ENCODE measurements around the gene SFTPA2. TPM values are rescaled to one million over a fixed set of nuclear protein-coding genes. Genes with fewer than 3 reads are reported as not detected.
"Not testable (repeated sequence)": the region's sequence is repeated elsewhere in the genome, so short reads cannot be mapped to it uniquely, and the experiment has no call there.

The SFTPA2 gene
- total RNA-seq, 1 donor from 2014 or later, result not detected

DNA sequence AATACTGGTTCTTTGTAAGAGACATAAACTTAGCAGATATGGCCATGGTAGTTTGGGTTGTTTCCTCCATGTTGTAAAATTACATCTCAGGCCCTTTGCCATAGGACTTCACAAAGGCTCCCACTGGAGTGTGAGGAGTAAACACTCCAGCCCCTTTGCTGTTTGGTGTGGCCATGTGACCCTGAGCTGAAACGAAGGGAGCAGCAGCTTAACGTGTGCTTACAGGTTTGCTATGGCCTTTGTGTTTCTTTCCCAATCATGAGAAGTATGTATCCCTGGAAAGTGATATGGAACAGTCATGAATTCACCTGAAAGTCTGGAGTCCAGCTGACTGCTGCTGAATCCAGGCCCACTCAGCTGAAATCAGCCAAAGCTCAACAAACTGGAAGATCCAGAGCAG is 26.7 kb upstream of the SFTPA2 start:
- Mint-ChIP-seq H3K27me3 (ENCODE audit: low read depth) (peaks cover 57% of the 10 kb centered on the region), H3K27ac (ENCODE audit: unreplicated experiment) (no peak overlapping the region), H3K4me3 (ENCODE audit: unreplicated experiment) (no peak overlapping the region), H3K9me3 (ENCODE audit: low read depth) (no peaks in the 10 kb centered on the region), H3K4me1 (ENCODE audit: low read depth) (no peaks in the 10 kb centered on the region), H3K36me3 (ENCODE audit: low read depth) (peaks cover 3% of the 10 kb centered on the region)
- DNase-seq (ENCODE audit: low spot score), result no peak
- TF ChIP-seq, protein P1, sequence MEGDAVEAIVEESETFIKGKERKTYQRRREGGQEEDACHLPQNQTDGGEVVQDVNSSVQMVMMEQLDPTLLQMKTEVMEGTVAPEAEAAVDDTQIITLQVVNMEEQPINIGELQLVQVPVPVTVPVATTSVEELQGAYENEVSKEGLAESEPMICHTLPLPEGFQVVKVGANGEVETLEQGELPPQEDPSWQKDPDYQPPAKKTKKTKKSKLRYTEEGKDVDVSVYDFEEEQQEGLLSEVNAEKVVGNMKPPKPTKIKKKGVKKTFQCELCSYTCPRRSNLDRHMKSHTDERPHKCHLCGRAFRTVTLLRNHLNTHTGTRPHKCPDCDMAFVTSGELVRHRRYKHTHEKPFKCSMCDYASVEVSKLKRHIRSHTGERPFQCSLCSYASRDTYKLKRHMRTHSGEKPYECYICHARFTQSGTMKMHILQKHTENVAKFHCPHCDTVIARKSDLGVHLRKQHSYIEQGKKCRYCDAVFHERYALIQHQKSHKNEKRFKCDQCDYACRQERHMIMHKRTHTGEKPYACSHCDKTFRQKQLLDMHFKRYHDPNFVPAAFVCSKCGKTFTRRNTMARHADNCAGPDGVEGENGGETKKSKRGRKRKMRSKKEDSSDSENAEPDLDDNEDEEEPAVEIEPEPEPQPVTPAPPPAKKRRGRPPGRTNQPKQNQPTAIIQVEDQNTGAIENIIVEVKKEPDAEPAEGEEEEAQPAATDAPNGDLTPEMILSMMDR (IDR thresholded peaks at IDR 0.05), result no peak

DNA sequence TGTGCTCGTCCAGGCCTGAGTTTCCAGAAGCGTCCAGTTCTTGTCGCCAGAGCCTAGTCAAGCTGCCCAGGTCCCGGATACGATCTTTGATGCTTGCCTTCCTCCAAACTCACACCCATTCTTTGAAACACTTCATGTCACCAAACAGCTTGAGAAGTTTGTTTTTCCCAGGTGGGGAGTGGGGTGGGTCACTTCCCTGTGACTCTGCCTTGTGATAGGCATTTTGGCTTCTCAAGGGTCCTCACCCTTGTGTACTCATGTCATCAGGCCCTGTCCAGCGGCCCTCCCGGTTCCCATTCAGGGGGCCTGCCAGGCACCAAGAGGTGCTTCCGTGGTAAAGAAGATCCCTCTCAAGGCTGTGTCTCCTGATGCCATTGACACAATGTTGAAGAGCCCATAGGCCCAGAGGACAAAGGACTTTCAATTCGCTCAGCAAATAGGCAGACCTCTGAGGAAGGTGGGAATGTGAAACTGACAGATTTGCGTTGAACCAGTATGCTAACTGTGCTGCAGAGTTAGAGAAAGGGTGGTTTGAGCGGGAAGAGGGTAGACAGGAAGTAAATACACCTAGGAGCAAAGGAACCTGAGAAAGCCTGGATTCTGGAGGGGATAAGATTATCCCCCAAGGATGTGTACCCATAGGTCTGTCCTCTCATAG is 25.8 kb upstream of the SFTPA2 start:
- no peaks in the 10 kb centered on the region for H3K4me1 Mint-ChIP-seq (ENCODE audit: low read depth)
- no peak for DNase-seq (ENCODE audit: low spot score)
- TF ChIP-seq, protein P1 (IDR thresholded peaks at IDR 0.05), result no peak
- peaks cover 51% of the 10 kb centered on the region for H3K27me3 Mint-ChIP-seq (ENCODE audit: low read depth)
- H3K9me3 Mint-ChIP-seq (ENCODE audit: low read depth), result no peaks in the 10 kb centered on the region
- H3K36me3 Mint-ChIP-seq (ENCODE audit: low read depth), result peaks cover 2% of the 10 kb centered on the region
- no peak overlapping the region for H3K4me3 Mint-ChIP-seq (ENCODE audit: unreplicated experiment)
- H3K27ac Mint-ChIP-seq (ENCODE audit: unreplicated experiment), result no peak overlapping the region

DNA sequence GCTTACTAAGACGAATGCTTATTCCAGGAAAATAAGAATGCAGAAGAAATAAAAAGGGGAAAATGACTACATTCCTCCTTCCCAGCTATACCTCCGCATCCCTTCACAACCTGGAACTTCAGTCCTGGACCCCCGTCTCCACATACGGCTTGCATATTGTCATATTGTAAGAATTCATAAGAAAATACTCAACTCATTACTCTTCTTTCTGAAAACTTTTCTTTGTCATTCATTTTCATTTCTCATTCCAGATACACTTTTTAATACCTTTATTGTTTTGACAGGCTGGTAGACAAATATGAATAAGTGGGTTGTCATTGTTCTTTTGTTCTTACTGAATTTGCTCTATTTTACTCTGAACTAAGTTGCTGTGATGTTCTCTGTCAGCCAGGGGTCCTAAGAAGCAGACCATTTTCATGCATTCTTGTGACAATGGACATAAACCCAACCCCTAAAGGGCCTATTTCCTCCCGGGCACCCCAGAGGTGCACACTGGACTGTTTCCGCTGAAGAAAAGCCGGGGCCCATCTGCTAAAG is 23.3 kb upstream of the SFTPA2 start:
- no peaks in the 10 kb centered on the region for H3K4me1 Mint-ChIP-seq (ENCODE audit: low read depth)
- no peak for DNase-seq (ENCODE audit: low spot score)
- TF ChIP-seq, protein P1 (IDR thresholded peaks at IDR 0.05), result no peak
- peaks cover 5% of the 10 kb centered on the region for H3K9me3 Mint-ChIP-seq (ENCODE audit: low read depth)
- peaks cover 40% of the 10 kb centered on the region for H3K27me3 Mint-ChIP-seq (ENCODE audit: low read depth)
- no peaks in the 10 kb centered on the region for H3K36me3 Mint-ChIP-seq (ENCODE audit: low read depth)
- H3K27ac Mint-ChIP-seq (ENCODE audit: unreplicated experiment), result no peak overlapping the region
- no peak overlapping the region for H3K4me3 Mint-ChIP-seq (ENCODE audit: unreplicated experiment)

DNA sequence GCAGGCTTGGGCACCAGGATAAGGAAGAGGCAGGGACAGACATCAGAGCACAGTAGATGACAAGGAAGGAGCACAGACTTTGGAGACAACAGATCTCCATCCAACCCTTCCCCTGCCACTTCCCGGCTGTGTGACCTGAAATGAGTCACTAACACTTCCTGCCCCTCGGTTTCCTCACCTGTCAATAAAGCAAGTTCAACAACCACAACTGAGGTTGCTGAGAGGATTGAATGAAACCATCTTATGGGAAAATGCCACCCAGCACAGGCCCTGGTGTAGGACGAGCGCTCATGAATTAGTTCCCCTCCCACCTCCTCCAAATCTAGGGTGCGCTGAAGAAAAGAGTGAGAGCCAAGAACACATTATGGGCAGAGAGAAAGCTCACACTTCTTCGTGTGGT is 22.7 kb upstream of the SFTPA2 start:
- peaks cover 38% of the 10 kb centered on the region for H3K27me3 Mint-ChIP-seq (ENCODE audit: low read depth)
- not testable (repeated sequence) for H3K4me1 Mint-ChIP-seq (ENCODE audit: low read depth); DNase-seq (ENCODE audit: low spot score); H3K9me3 Mint-ChIP-seq (ENCODE audit: low read depth); H3K4me3 Mint-ChIP-seq (ENCODE audit: unreplicated experiment); H3K27ac Mint-ChIP-seq (ENCODE audit: unreplicated experiment); H3K36me3 Mint-ChIP-seq (ENCODE audit: low read depth)

DNA sequence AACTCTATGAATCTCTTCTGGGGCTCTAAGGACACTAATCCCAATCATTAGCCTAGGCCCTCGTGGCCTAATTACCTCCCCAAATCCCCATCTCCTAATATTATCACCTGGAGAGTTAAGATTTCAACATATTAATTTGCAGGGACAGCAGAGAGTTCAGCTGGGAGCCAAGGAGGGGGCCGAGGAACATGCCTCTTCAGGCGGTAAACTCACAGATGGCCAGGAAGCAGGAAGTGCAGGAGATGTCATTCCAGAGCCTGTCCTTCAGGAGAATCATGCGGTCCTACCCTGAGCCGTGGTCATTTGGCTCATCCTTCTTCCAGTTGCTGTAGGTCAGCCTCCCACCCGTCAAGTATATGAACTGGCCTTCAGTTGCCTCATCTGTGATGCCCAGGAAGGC is 21.9 kb upstream of the SFTPA2 start:
- Mint-ChIP-seq H3K27me3 (ENCODE audit: low read depth) (peaks cover 42% of the 10 kb centered on the region), H3K36me3 (ENCODE audit: low read depth) (no peaks in the 10 kb centered on the region), H3K4me3 (ENCODE audit: unreplicated experiment) (no peak overlapping the region), H3K27ac (ENCODE audit: unreplicated experiment) (no peak overlapping the region), H3K4me1 (ENCODE audit: low read depth) (no peaks in the 10 kb centered on the region), H3K9me3 (ENCODE audit: low read depth) (peaks cover 5% of the 10 kb centered on the region)
- no peak for DNase-seq (ENCODE audit: low spot score)
- TF ChIP-seq, protein P1 (IDR thresholded peaks at IDR 0.05), result no peak

DNA sequence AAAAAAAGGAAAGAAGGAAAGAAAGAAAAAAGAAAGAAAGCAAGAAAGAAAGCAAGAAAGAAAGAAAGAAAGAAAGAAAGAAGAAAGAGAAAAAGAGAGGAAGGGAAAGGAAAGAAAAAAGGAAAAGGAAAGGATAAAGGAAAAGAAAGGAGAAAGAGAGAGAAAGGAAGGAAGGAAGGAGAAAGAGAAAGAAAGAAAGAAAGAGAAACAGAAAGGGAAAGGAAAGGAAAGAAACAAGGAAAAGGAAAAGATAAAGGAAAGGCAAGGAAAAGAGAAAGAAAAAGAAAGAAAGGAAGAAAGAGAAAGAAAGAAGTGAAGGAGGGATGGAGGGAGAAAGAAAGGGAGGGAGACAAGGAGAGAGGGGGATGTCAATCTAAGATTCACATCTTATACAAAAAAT is 20.8 kb upstream of the SFTPA2 start:
- no peak for DNase-seq (ENCODE audit: low spot score)
- no peaks in the 10 kb centered on the region for H3K4me1 Mint-ChIP-seq (ENCODE audit: low read depth)
- peaks cover 5% of the 10 kb centered on the region for H3K9me3 Mint-ChIP-seq (ENCODE audit: low read depth)
- no peaks in the 10 kb centered on the region for H3K36me3 Mint-ChIP-seq (ENCODE audit: low read depth)
- H3K27ac Mint-ChIP-seq (ENCODE audit: unreplicated experiment), result no peak overlapping the region
- TF ChIP-seq, protein P1 (IDR thresholded peaks at IDR 0.05), result no peak
- peaks cover 39% of the 10 kb centered on the region for H3K27me3 Mint-ChIP-seq (ENCODE audit: low read depth)
- H3K4me3 Mint-ChIP-seq (ENCODE audit: unreplicated experiment), result no peak overlapping the region
